ENCODE results near the gene PLK1. TPM values are rescaled to one million over a fixed set of nuclear protein-coding genes. Genes with fewer than 3 reads are reported as not detected.

The PLK1 gene
- total and polyA plus RNA-seq, 2 of the 13 experiments (the other 11 are each of a cell fraction or from before 2014, with no cell fraction given) = 71.5 to 76.3 TPM

GRCh38 chr16:23635958-23636357 is 42.7 kb upstream of the PLK1 start (continued):
- no peak for TF ChIP-seq ZNF44 (CRISPR knock-in tag; IDR thresholded peaks at IDR 0.05)
- TF ChIP-seq ARNT (IDR thresholded peaks at IDR 0.05) = no peak
- TF ChIP-seq DNMT3B (CRISPR knock-in tag; conservative IDR thresholded peaks at IDR 0.05) = no peak
- no peak for TF ChIP-seq MBNL3 (CRISPR knock-in tag; conservative IDR thresholded peaks at IDR 0.05)
- TF ChIP-seq JARID2 (CRISPR knock-in tag; IDR thresholded peaks at IDR 0.05; ENCODE audit: insufficient replicate concordance) = no peak
- no peak for TF ChIP-seq ZBTB10 (CRISPR knock-in tag; IDR thresholded peaks at IDR 0.05; ENCODE audit: borderline replicate concordance)

- H2AFZ ChIP-seq (ENCODE audit: low read length) = peak overlapping the region; percentile 57
- H4K20me1 ChIP-seq (ENCODE audit: insufficient read depth, low read length) = peaks cover 7% of the 10 kb centered on the region; the same call in 1 of the 2 replicates
- DNase-seq (ENCODE audit: low spot score) (no peak), FAIRE-seq (no peak), ATAC-seq (no peak; the same call in 2 of the 3 replicates)
- intact Hi-C loops (cut with micrococcal nuclease; ENCODE audit: unreplicated experiment) = loop anchor here (2.0 to 5.0 kb wide), 3 partner anchors 38 to 87 kb away; partner anchors contain the start of genes NDUFAB1 and PLK1
- in situ Hi-C loops (cut with HindIII; ENCODE audit: extremely low pct_ligation_motif_present, low pct_unique_long_range_greater_than_20kb) = no loop called here
- peaks cover 48% of the 10 kb centered on the region for H3K79me2 ChIP-seq (ENCODE audit: insufficient read depth, low read length)
- 1% methylated on average over 8 of the region's 8 CpGs for WGBS (ENCODE audit: low lambda C conversion rate)
- H3K9ac ChIP-seq (ENCODE audit: insufficient read depth, low read depth, low read length) = peak overlapping the region; percentile 94
- peak overlapping the region; percentile 85 for H3K4me2 ChIP-seq (ENCODE audit: low read depth, low read length)
- BruUV-seq (replicated peaks) = no TSS peak
- peak overlapping the region; percentile 89 for H3K27ac ChIP-seq (ENCODE audit: extremely low read length, insufficient read depth, low read length)
- CTCF ChIA-PET (ENCODE audit: low intra/inter-chr PET ratio, low total read pairs) = no interaction called here
- peaks cover 28% of the 10 kb centered on the region for H3K4me1 ChIP-seq (ENCODE audit: insufficient read depth, low read length)
- no peaks in the 10 kb centered on the region; a peak in 1 of 5 replicates for H3K27me3 ChIP-seq (ENCODE audit: control insufficient read depth in 1 of 2, insufficient read depth in 2 of 2, low read length in 2 of 2)
- H3K9me3 ChIP-seq (ENCODE audit: low read length) = no peaks in the 10 kb centered on the region
- H3K4me3 ChIP-seq (replicated peaks in 1 of 3; ENCODE audit: insufficient read depth in 1 of 3, low read depth in 2 of 3, low read length in 3 of 3) = peak overlapping the region; percentile 91 to 97 (median 97)
- POLR2A ChIA-PET = interaction anchor here (1.2 to 2.7 kb wide), 9 partner anchors 8 to 102 kb away, joined by 4 to 20 read pairs (median 9); partner anchors contain the start of genes EARS2, NDUFAB1, PLK1 and UBFD1
- peaks cover 12 to 21% of the 10 kb centered on the region in 2 experiments for H3K36me3 ChIP-seq (replicated peaks in 1 of 2; ENCODE audit: control insufficient read depth in 1 of 2, insufficient read depth in 2 of 2, low read length in 2 of 2)
- TF ChIP-seq CEBPB (IDR thresholded peaks at IDR 0.05; ENCODE audit: borderline replicate concordance, low read depth, low read length) (no peak), ZNF780A (CRISPR knock-in tag; IDR thresholded peaks at IDR 0.05) (0 out of 2 replicates have a peak, but pooled peaks have one; percentile 5), TBX2 (CRISPR knock-in tag; IDR thresholded peaks at IDR 0.05; ENCODE audit: borderline replicate concordance) (no peak), ZEB1 (IDR thresholded peaks at IDR 0.05; ENCODE audit: insufficient replicate concordance, low read depth) (no peak), RAD21 (CRISPR knock-in tag; IDR thresholded peaks at IDR 0.05) (no peak), KAT7 (CRISPR knock-in tag; IDR thresholded peaks at IDR 0.05; ENCODE audit: borderline replicate concordance) (no peak; the same call in 1 of the 2 replicates), RFXAP (CRISPR knock-in tag; IDR thresholded peaks at IDR 0.05; ENCODE audit: borderline replicate concordance) (no peak), NFYB (CRISPR knock-in tag; IDR thresholded peaks at IDR 0.05) (no peak), CC2D1A (CRISPR knock-in tag; IDR thresholded peaks at IDR 0.05) (0 out of 2 replicates have a peak, but pooled peaks have one; percentile 9), MTA3 (CRISPR knock-in tag; IDR thresholded peaks at IDR 0.05) (no peak), ZNF775 (CRISPR knock-in tag; IDR thresholded peaks at IDR 0.05; ENCODE audit: borderline replicate concordance) (0 out of 2 replicates have a peak, but pooled peaks have one; percentile 76), JUND (CRISPR knock-in tag; IDR thresholded peaks at IDR 0.05) (no peak), SSRP1 (CRISPR knock-in tag; IDR thresholded peaks at IDR 0.05) (0 out of 2 replicates have a peak, but pooled peaks have one; percentile 44)
Measured at GRCh38 chr16:23640615-23640930, 38.1 kb upstream of the PLK1 start.

Measured in HepG2 (cell line).